Ramos (cell line): ENCODE data around the gene SFTA2.
"Not testable (repeated sequence)": the region's sequence is repeated elsewhere in the genome, so short reads cannot be mapped to it uniquely, and the experiment has no call there.

Experiments used
- in situ Hi-C: fragments of 300-500 bp; cut with MboI; formaldehyde crosslinking; loops from one replicate; pipeline ENCODE4 v1.14.3; 2022; ENCODE audit warnings: low sequenced_read_pairs; ENCODE audit not compliant: unreplicated experiment

Gene SFTA2

GRCh38 chr6:30945281-30945680 lies 13.3 kb upstream of the SFTA2 start:
- in situ Hi-C loops = no loop called here

- in situ Hi-C loops = no loop called here
Measured at GRCh38 chr6:30944051-30944450, 12.1 kb upstream of the SFTA2 start.

GRCh38 chr6:30942338-30943060 lies 10.5 kb upstream of the SFTA2 start:
- in situ Hi-C loops = no loop called here

- in situ Hi-C loops = no loop called here
Measured at GRCh38 chr6:30940361-30940986, 8.5 kb upstream of the SFTA2 start, which contains the start of gene MUCL3. Gene MUCL3 (plus strand): TSS chr6:30940973. CDS start chr6:30941000, 27 bp downstream.

GRCh38 chr6:30939473-30939872 lies 7.5 kb upstream of the SFTA2 start:
- in situ Hi-C loops = no loop called here

- in situ Hi-C loops = no loop called here
Measured at GRCh38 chr6:30938730-30939129, 6.8 kb upstream of the SFTA2 start.

- in situ Hi-C loops = no loop called here
Measured at GRCh38 chr6:30937265-30937664, 5.3 kb upstream of the SFTA2 start.

GRCh38 chr6:30935018-30935417 lies 3.0 kb upstream of the SFTA2 start:
- in situ Hi-C loops = no loop called here

GRCh38 chr6:30932665-30933365 lies 845 bp upstream of the SFTA2 start:
- in situ Hi-C loops = no loop called here

- in situ Hi-C loops = no loop called here
Measured at GRCh38 chr6:30931272-30931671, 698 bp downstream of the SFTA2 start.

GRCh38 chr6:30930506-30930905 lies 1.5 kb downstream of the SFTA2 start:
- in situ Hi-C loops = no loop called here

GRCh38 chr6:30928677-30929076 lies 3.3 kb downstream of the SFTA2 start:
- in situ Hi-C loops = no loop called here

- in situ Hi-C loops = not testable (repeated sequence)
Measured at GRCh38 chr6:30927080-30927479, 4.9 kb downstream of the SFTA2 start.

- in situ Hi-C loops = no loop called here
Measured at GRCh38 chr6:30926644-30927043, 5.3 kb downstream of the SFTA2 start.

GRCh38 chr6:30924040-30924627 lies 7.8 kb downstream of the SFTA2 start:
- in situ Hi-C loops = not testable (repeated sequence)

- in situ Hi-C loops = no loop called here
Measured at GRCh38 chr6:30922447-30922852, 9.5 kb downstream of the SFTA2 start.

- in situ Hi-C loops = no loop called here
Measured at GRCh38 chr6:30918670-30919069, 13.3 kb downstream of the SFTA2 start.

GRCh38 chr6:30917487-30917886 lies 14.5 kb downstream of the SFTA2 start:
- in situ Hi-C loops = no loop called here

- in situ Hi-C loops = no loop called here
Measured at GRCh38 chr6:30917041-30917440, 14.9 kb downstream of the SFTA2 start.

GRCh38 chr6:30915591-30915946 lies 16.4 kb downstream of the SFTA2 start:
- in situ Hi-C loops = no loop called here
